H1 (cell line): ENCODE results near the gene ADARB2. TPM values are rescaled to one million over a fixed set of nuclear protein-coding genes. Genes with fewer than 3 reads are reported as not detected.

Experiments
- CTCF ChIA-PET: fragments of 300-600 bp; sonication (Branson Sonifier 250); formaldehyde crosslinking; loops from one replicate; lab custom pipeline; 2021; ENCODE audit not compliant: partially characterized antibody; lab: Charles Lee
- POLR2A ChIA-PET: fragments of 300-600 bp; sonication (Branson Sonifier 250); formaldehyde crosslinking; loops from one replicate; lab custom pipeline; 2021; ENCODE audit warnings: inconsistent platforms; ENCODE audit not compliant: partially characterized antibody; lab: Charles Lee
- DNase-seq, 2 experiments: peaks; one replicate each; pipeline versions ENCODE4 v3.0.0 to v3.0.0-alpha.2; 2010 to 2022; ENCODE audit warnings: low spot score in 2 of 2, low read depth in 1 of 2, mixed read lengths in 1 of 2
- FAIRE-seq: peaks from 2 replicates; lab custom pipeline; 2011; peaks lifted over from hg19 to GRCh38; lab: Jason Lieb, UNC
- H2AFZ ChIP-seq: 2 replicates; pipeline ENCODE4 v1.8.1; 2012; ENCODE audit warnings: low read length, inconsistent platforms
- H2AK5ac ChIP-seq: 2 replicates; pipeline ENCODE4 v1.6.1; 2013; ENCODE audit warnings: low read depth, low read length
- H2BK120ac ChIP-seq: replicated peaks from 2 replicates; pipeline ENCODE3; 2013; ENCODE audit warnings: low read depth, low read length, inconsistent platforms
- H2BK12ac ChIP-seq: 2 replicates; pipeline ENCODE4 v1.6.1; 2013; ENCODE audit warnings: low read depth, low read length
- H2BK15ac ChIP-seq: 2 replicates; pipeline ENCODE4 v1.6.1; 2013; ENCODE audit warnings: low read length
- H2BK20ac ChIP-seq: 2 replicates; pipeline ENCODE4 v1.6.1; 2013; ENCODE audit warnings: low read length
- H2BK5ac ChIP-seq: 2 replicates; pipeline ENCODE4 v1.6.1; 2013; ENCODE audit warnings: low read depth, low read length
- H3K14ac ChIP-seq: 2 replicates; pipeline ENCODE4 v1.6.1; 2013; ENCODE audit warnings: inconsistent platforms; ENCODE audit not compliant: insufficient read length
- H3K18ac ChIP-seq: 2 replicates; pipeline ENCODE4 v1.6.1; 2013; ENCODE audit warnings: low read length; ENCODE audit errors: extremely low read depth
- H3K23ac ChIP-seq: 2 replicates; pipeline ENCODE4 v1.6.1; 2013; ENCODE audit warnings: inconsistent platforms; ENCODE audit not compliant: insufficient read length
- H3K23me2 ChIP-seq: 2 replicates; pipeline ENCODE4 v1.6.1; 2013; ENCODE audit warnings: low read depth, low read length
- H3K27ac ChIP-seq: 2 replicates; pipeline ENCODE4 v1.6.1; 2011; ENCODE audit warnings: low read depth, low read length, inconsistent platforms
- H3K27me3 ChIP-seq, 4 experiments: replicated peaks in 1 of 4; 1 replicate in 1 of 4; 2 replicates in 3 of 4; pipeline versions ENCODE4 v1.6.1 to v1.8.1; 2011 to 2013; ENCODE audit warnings: low read length in 3 of 4, mild to moderate bottlenecking in 3 of 4, inconsistent platforms in 2 of 4, mixed read lengths in 2 of 4, moderate library complexity in 1 of 4; ENCODE audit not compliant: control insufficient read depth in 3 of 4, insufficient read depth in 3 of 4; ENCODE audit errors: extremely low read depth in 1 of 4
- H3K36me3 ChIP-seq, 4 experiments: 2 replicates each; pipeline versions ENCODE4 v1.6.1 to v1.8.1; 2011 to 2013; ENCODE audit warnings: mild to moderate bottlenecking in 4 of 4, low read length in 3 of 4, moderate library complexity in 2 of 4, control low read depth in 1 of 4, inconsistent platforms in 1 of 4; ENCODE audit not compliant: insufficient read depth in 4 of 4, control insufficient read depth in 2 of 4
- H3K4ac ChIP-seq: replicated peaks from 2 replicates; pipeline ENCODE3; 2013; ENCODE audit warnings: low read length, low read depth, mixed read lengths, inconsistent platforms; ENCODE audit not compliant: insufficient read length
- H3K4me1 ChIP-seq, 4 experiments: replicated peaks in 1 of 4; 1 replicate in 1 of 4; 2 replicates in 3 of 4; pipeline versions ENCODE4 v1.6.1 to v1.8.1; 2011 to 2013; ENCODE audit warnings: low read length in 3 of 4, inconsistent platforms in 2 of 4, mixed read lengths in 1 of 4; ENCODE audit not compliant: insufficient read depth in 4 of 4, control insufficient read depth in 3 of 4
- H3K4me2 ChIP-seq, 2 experiments: 2 replicates each; pipeline versions ENCODE4 v1.6.1 to v1.8.1; 2011 to 2013; ENCODE audit warnings: low read depth in 2 of 2, low read length in 2 of 2, control low read depth in 1 of 2, inconsistent platforms in 1 of 2, mild to moderate bottlenecking in 1 of 2; ENCODE audit not compliant: insufficient read depth in 1 of 2
- H3K4me3 ChIP-seq, 4 experiments: fragments of 200-600, 300-600 bp in 1 of 4; sonication (generic), shearing (Covaris generic), sonication (Bioruptor Twin) in 1 of 4; 2 replicates each; pipeline versions ENCODE4 v1.5.1 to v1.8.1; 2011 to 2016; ENCODE audit warnings: low read length in 4 of 4, low read depth in 3 of 4, control low read depth in 2 of 4, inconsistent platforms in 2 of 4, mild to moderate bottlenecking in 2 of 4, mixed read lengths in 1 of 4, moderate library complexity in 1 of 4; ENCODE audit not compliant: insufficient read depth in 2 of 4; ENCODE audit errors: extremely low read depth in 1 of 4
- H3K56ac ChIP-seq: replicated peaks from 2 replicates; pipeline ENCODE3; 2013; ENCODE audit warnings: low read depth, mild to moderate bottlenecking, mixed read lengths, low read length, inconsistent platforms; ENCODE audit not compliant: insufficient read length
- H3K79me1 ChIP-seq: 2 replicates; pipeline ENCODE4 v1.6.1; 2013; ENCODE audit warnings: low read depth, low read length, control low read depth
- H3K79me2 ChIP-seq, 2 experiments: 2 replicates each; pipeline versions ENCODE4 v1.6.1 to v1.8.1; 2012 to 2013; ENCODE audit warnings: low read length in 2 of 2, mild to moderate bottlenecking in 2 of 2, inconsistent platforms in 1 of 2; ENCODE audit not compliant: insufficient read depth in 2 of 2, control insufficient read depth in 1 of 2
- H3K9ac ChIP-seq, 4 experiments: replicated peaks in 1 of 4; 1 replicate in 1 of 4; 2 replicates in 3 of 4; pipeline versions ENCODE4 v1.6.1 to v1.8.1; 2011 to 2013; ENCODE audit warnings: low read depth in 3 of 4, low read length in 3 of 4, control low read depth in 2 of 4, mild to moderate bottlenecking in 2 of 4, moderate library complexity in 2 of 4, inconsistent platforms in 1 of 4; ENCODE audit errors: extremely low read depth in 1 of 4
- H3K9me3 ChIP-seq, 2 experiments: 2 replicates each; pipeline versions ENCODE4 v1.6.1 to v1.8.1; 2012 to 2013; ENCODE audit warnings: mild to moderate bottlenecking in 2 of 2, moderate library complexity in 2 of 2, control low read depth in 1 of 2, inconsistent platforms in 1 of 2, low read depth in 1 of 2, low read length in 1 of 2, mixed read lengths in 1 of 2; ENCODE audit not compliant: insufficient read depth in 2 of 2
- H4K20me1 ChIP-seq, 2 experiments: replicated peaks in 1 of 2; 2 replicates each; pipeline versions ENCODE3 to v1.8.1; 2011 to 2013; ENCODE audit warnings: inconsistent platforms in 2 of 2, low read length in 2 of 2, mild to moderate bottlenecking in 1 of 2; ENCODE audit not compliant: insufficient read depth in 2 of 2, control insufficient read depth in 1 of 2
- H4K5ac ChIP-seq: 2 replicates; pipeline ENCODE4 v1.6.1; 2013; ENCODE audit warnings: low read length, low read depth, mixed read lengths, inconsistent platforms; ENCODE audit not compliant: insufficient read length
- H4K8ac ChIP-seq: 2 replicates; pipeline ENCODE4 v1.8.0; 2013; ENCODE audit warnings: mild to moderate bottlenecking, moderate library complexity, low read length, inconsistent platforms; ENCODE audit not compliant: insufficient read depth; ENCODE audit errors: extremely low read depth
- H4K91ac ChIP-seq: replicated peaks from 2 replicates; pipeline ENCODE3; 2013; ENCODE audit warnings: low read length, mixed read lengths, inconsistent platforms; ENCODE audit not compliant: insufficient read length
- HDAC6 ChIP-seq: IDR thresholded peaks from one replicate; pipeline ENCODE4 v1.7.1; 2012; ENCODE audit warnings: low read depth, mild to moderate bottlenecking, inconsistent platforms, low read length, moderate library complexity
- WGBS, 2 experiments: shearing (Covaris generic) in 1 of 2; methylation state at CpG; one replicate each; pipeline versions ENCODE4 v1.1.6 to v1.1.7; 2013 to 2015; ENCODE audit warnings: low lambda C conversion rate in 2 of 2, mixed read lengths in 2 of 2, inconsistent platforms in 1 of 2, low coverage in 1 of 2, missing lambda C conversion rate in 1 of 2; ENCODE audit not compliant: insufficient replicate concordance in 2 of 2, insufficient coverage in 1 of 2, insufficient read length in 1 of 2; ENCODE audit errors: extremely low coverage in 1 of 2, missing lambda C conversion rate in 1 of 2; 5-methylcytosine and 5-hydroxymethylcytosine counted together
- polyA plus RNA-seq, 7 experiments: library from polyadenylated mRNA; depleted of rRNA in 3 of 7; stranded (reverse) in 5 of 7; unstranded in 2 of 7; fragments of >200 nt in 5 of 7; fragments of 200-250 nt in 2 of 7; gene quantifications; 1 replicate in 5 of 7; 2 replicates in 1 of 7; 4 replicates in 1 of 7; pipeline versions ENCODE4 v1.2.1 to v1.2.3, GENCODE V29; 2011 to 2013; ENCODE audit warnings: missing spikeins in 2 of 7, mixed read lengths in 2 of 7
- total RNA-seq: library from RNA; stranded (reverse); fragmentation: NEBNext Ultra II Directional; extraction: Animal tissue kit (Norgen Biotek cat#: 25700); gene quantifications from 2 replicates; pipeline ENCODE4 v1.2.1, GENCODE V29; 2021

Gene ADARB2
- total and polyA plus RNA-seq, 2 of the 8 experiments (the other 6 are each of a cell fraction or from before 2014, with no cell fraction given): 2.2 to 2.8 TPM

GRCh38 chr10:1716839-1717238 lies 20.5 kb downstream of the ADARB2 start:
- ChIA-PET POLR2A (no interaction called here), CTCF (interaction anchor here (0.6 to 2.3 kb wide), 7 partner anchors 12 to 219 kb away, joined by 3 to 14 read pairs (median 5); partner anchors contain the start of gene ADARB2)
- no peak overlapping the region for H3K23ac ChIP-seq
- no peak overlapping the region for H2AFZ ChIP-seq
- no peaks in the 10 kb centered on the region for H3K79me1 ChIP-seq
- H3K4me1 ChIP-seq: peaks cover 0 to 16% (median 6%) of the 10 kb centered on the region in 4 experiments; a peak in 6 of 7 replicates
- no peak overlapping the region for H2BK20ac ChIP-seq
- no peaks in the 10 kb centered on the region for H3K27me3 ChIP-seq
- H3K18ac ChIP-seq: no peak overlapping the region
- peak; percentile 39 for FAIRE-seq
- no peak overlapping the region for H4K91ac ChIP-seq
- H3K9me3 ChIP-seq: no peaks in the 10 kb centered on the region
- no peak overlapping the region for H3K9ac ChIP-seq
- no peaks in the 10 kb centered on the region for H4K20me1 ChIP-seq
- H3K79me2 ChIP-seq: no peaks in the 10 kb centered on the region
- H2BK120ac ChIP-seq: no peak overlapping the region
- no peak overlapping the region; a peak in 1 of 8 replicates for H3K4me3 ChIP-seq
- H3K14ac ChIP-seq: no peak overlapping the region
- no peak overlapping the region for H3K27ac ChIP-seq
- H2BK5ac ChIP-seq: no peak overlapping the region
- no peaks in the 10 kb centered on the region for H3K36me3 ChIP-seq
- no peak overlapping the region for H4K5ac ChIP-seq
- H2AK5ac ChIP-seq: no peak overlapping the region
- H2BK15ac ChIP-seq: no peak overlapping the region
- H4K8ac ChIP-seq: no peak overlapping the region
- WGBS, 2 experiments: 47% methylated on average over 4 of the region's 4 CpGs; no CpG with 5 or more reads in 1 of the 2 experiments
- H3K56ac ChIP-seq: no peak overlapping the region
- no peak overlapping the region; a peak in 1 of 4 replicates for H3K4me2 ChIP-seq
- H2BK12ac ChIP-seq: no peak overlapping the region
- no peak for DNase-seq
- H3K4ac ChIP-seq: no peak overlapping the region
- no peaks in the 10 kb centered on the region for H3K23me2 ChIP-seq
- TF ChIP-seq HDAC6: no peak
